ENCODE measurements around the gene RRAS2. TPM values are rescaled to one million over a fixed set of nuclear protein-coding genes. Genes with fewer than 3 reads are reported as not detected.

Gene RRAS2
- total RNA-seq, 1 donor from 2014 or later = 26.8 TPM

Other genes with a start within 250 kb of the RRAS2 start
- 154 TPM for gene COPB1, start 140.6 kb upstream of the RRAS2 start, total RNA-seq
- 153 TPM for gene PSMA1, start 161.2 kb upstream of the RRAS2 start, total RNA-seq